Left ventricle myocardium inferior (tissue), 1 donor: ENCODE data around the gene CMIP. TPM values are rescaled to one million over a fixed set of nuclear protein-coding genes. Genes with fewer than 3 reads are reported as not detected.
"Not testable (repeated sequence)": the region's sequence is repeated elsewhere in the genome, so short reads cannot be mapped to it uniquely, and the experiment has no call there.

Experiments used
- DNase-seq: peaks from one replicate; pipeline ENCODE4 v3.0.0-alpha.2; 2020
- H3K27ac ChIP-seq: fragments of 200-600 bp; replicated peaks from 2 replicates; pipeline ENCODE4 v1.8.0; 2021
- H3K27me3 ChIP-seq: fragments of 200-600 bp; 2 replicates; pipeline ENCODE4 v1.8.0; 2021; ENCODE audit warnings: low read depth
- H3K36me3 ChIP-seq: fragments of 200-600 bp; 2 replicates; pipeline ENCODE4 v1.8.0; 2021
- H3K4me1 ChIP-seq: fragments of 200-600 bp; 2 replicates; pipeline ENCODE4 v1.8.0; 2021
- H3K4me3 ChIP-seq: fragments of 200-600 bp; 2 replicates; pipeline ENCODE4 v1.8.0; 2021; ENCODE audit warnings: mild to moderate bottlenecking, moderate library complexity
- H3K9me3 ChIP-seq: fragments of 200-600 bp; replicated peaks from 2 replicates; pipeline ENCODE4 v1.8.0; 2021
- intact Hi-C: fragments of 100-400 bp; cut with micrococcal nuclease; formaldehyde crosslinking; loops from one replicate; pipeline ENCODE4 v1.11.0; 2022
- total RNA-seq: library from RNA; stranded (reverse); fragmentation: NEBNext Ultra II Directional; extraction: Animal tissue kit (Norgen Biotek cat#: 25700); gene quantifications from one replicate; pipeline ENCODE4 v1.2.1, GENCODE V29; 2021
- TF ChIP-seq, protein P1 (sequence below): fragments of 200-600 bp; IDR thresholded peaks from 2 replicates; pipeline ENCODE4 v1.8.0; 2021; ENCODE audit warnings: antibody characterized with exemption, mild to moderate bottlenecking, borderline replicate concordance
- donor health status: DM: no; HTN: yes; CAD: no; lungs with severe emphysema.

CMIP gene
- total RNA-seq, 1 donor from 2014 or later, result 11.2 TPM

DNA sequence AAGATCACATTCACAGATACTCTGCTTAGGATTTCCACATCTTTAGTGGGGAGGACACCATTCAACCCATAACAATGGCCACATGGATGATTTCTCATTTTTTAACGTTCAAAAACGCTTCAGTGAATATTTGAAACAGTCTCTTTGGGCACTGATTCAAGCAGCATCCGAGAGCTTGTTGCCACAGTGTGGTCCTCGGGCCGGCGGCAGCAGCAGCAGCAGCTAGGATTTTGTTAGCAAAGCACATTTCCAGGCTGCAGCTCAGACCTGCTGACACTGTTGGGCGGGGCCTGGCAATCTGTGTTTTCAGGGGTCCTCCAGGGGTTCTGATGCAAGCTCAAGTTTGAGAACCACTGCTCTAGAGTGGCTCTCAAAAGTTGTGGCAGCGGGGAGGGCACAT lies 27.9 kb upstream of the CMIP start:
- DNase-seq, result no peak
- Histone ChIP-seq H3K4me1 (no peaks in the 10 kb centered on the region), H3K9me3 (peaks cover 2% of the 10 kb centered on the region), H3K36me3 (no peaks in the 10 kb centered on the region), H3K27me3 (peaks cover 3% of the 10 kb centered on the region), H3K4me3 (no peak overlapping the region), H3K27ac (no peak overlapping the region)
- intact Hi-C loops, result no loop called here
- TF ChIP-seq, protein P1, sequence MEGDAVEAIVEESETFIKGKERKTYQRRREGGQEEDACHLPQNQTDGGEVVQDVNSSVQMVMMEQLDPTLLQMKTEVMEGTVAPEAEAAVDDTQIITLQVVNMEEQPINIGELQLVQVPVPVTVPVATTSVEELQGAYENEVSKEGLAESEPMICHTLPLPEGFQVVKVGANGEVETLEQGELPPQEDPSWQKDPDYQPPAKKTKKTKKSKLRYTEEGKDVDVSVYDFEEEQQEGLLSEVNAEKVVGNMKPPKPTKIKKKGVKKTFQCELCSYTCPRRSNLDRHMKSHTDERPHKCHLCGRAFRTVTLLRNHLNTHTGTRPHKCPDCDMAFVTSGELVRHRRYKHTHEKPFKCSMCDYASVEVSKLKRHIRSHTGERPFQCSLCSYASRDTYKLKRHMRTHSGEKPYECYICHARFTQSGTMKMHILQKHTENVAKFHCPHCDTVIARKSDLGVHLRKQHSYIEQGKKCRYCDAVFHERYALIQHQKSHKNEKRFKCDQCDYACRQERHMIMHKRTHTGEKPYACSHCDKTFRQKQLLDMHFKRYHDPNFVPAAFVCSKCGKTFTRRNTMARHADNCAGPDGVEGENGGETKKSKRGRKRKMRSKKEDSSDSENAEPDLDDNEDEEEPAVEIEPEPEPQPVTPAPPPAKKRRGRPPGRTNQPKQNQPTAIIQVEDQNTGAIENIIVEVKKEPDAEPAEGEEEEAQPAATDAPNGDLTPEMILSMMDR, result no peak

DNA sequence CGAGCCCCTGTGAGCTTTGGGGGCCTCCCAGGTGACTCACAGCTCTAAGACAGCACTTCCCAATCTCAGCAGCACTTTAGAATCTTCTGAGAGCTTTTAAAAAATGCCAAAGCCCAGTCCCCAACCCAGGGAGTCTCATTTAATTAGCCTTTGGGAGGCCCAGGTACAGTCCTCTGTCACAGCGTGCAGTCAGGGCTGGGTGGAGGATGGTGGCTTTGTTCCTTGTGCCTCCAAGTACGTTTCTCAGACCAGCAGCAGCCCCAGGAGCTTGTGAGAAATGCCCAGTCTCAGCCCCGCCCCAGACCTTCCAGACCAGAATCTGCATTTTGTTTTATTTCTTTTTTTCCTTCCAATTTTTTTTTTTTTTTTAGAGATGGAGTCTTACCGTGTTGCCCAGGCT lies 27.4 kb upstream of the CMIP start:
- no peaks in the 10 kb centered on the region for H3K4me1 ChIP-seq
- peaks cover 3% of the 10 kb centered on the region for H3K27me3 ChIP-seq
- intact Hi-C loops, result no loop called here
- TF ChIP-seq, protein P1, result no peak
- H3K27ac ChIP-seq, result no peak overlapping the region
- peaks cover 7% of the 10 kb centered on the region for H3K9me3 ChIP-seq
- H3K36me3 ChIP-seq, result no peaks in the 10 kb centered on the region
- no peak for DNase-seq
- no peak overlapping the region for H3K4me3 ChIP-seq

DNA sequence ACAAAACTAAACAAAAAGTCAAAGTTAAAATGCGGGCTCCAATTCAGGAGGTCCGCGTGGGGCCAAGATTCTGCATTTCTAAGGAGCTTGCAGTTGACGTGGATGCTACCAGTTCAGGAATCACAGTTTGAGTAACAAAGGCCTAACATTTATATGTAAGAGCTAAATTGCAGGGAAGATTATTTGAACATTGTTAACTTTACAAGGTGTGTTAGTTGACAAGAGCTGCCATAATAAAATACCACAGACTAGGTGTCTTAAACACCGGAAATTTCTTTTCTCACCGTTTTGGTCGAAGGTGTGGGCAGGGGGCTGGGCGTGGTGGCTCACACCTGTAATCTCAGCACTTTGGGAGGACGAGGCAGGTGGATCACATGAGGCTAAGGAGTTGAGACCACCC lies 24.8 kb upstream of the CMIP start:
- peaks cover 9% of the 10 kb centered on the region for H3K9me3 ChIP-seq
- no peaks in the 10 kb centered on the region for H3K27me3 ChIP-seq
- intact Hi-C loops, result no loop called here
- no peaks in the 10 kb centered on the region for H3K4me1 ChIP-seq
- DNase-seq, result no peak
- TF ChIP-seq, protein P1, result no peak
- H3K27ac ChIP-seq, result no peak overlapping the region
- no peak overlapping the region for H3K4me3 ChIP-seq
- H3K36me3 ChIP-seq, result no peaks in the 10 kb centered on the region

DNA sequence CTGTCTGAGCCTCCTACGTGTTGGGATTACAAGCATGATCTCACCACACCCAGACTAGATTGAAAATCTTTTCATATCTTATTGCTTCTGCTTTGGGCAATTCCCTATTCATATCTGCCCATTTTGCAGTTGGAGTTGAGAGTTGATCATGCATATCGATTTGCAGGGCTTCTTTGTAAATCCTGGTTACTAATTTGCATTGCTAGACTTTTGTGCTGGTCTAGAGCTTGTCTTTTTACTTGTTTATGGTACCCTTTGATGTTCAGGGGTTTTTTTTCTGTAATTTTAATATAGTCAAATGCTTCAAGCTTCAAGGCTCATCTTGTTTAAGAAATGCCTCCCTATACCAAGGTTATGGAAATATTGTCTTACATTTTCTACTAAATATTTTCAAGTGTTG lies 23.5 kb upstream of the CMIP start:
- TF ChIP-seq, protein P1, result no peak
- Histone ChIP-seq H3K9me3 (peaks cover 9% of the 10 kb centered on the region), H3K27ac (no peak overlapping the region), H3K36me3 (no peaks in the 10 kb centered on the region), H3K4me3 (no peak overlapping the region), H3K4me1 (no peaks in the 10 kb centered on the region), H3K27me3 (no peaks in the 10 kb centered on the region)
- no peak for DNase-seq
- intact Hi-C loops, result no loop called here

DNA sequence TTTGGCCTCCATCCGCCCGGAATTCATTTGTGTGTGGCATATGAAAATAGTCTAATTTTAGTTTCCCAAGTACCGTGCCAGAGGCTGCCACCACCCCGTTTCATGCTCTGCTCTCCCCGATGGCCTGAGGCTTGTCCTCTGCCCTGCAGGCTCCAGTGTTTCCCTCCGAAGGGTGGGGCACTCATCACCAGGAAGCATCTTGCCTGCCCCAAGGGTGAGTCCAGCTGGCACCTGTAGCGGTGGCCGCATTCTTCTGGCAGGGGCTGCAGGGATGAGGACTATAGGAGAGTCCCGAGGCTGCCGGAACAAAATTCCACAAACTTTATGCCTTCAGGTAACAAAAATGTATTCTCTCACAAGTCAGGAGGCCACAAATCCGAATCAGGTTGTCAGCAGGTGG lies 23.1 kb upstream of the CMIP start:
- Histone ChIP-seq H3K27ac (no peak overlapping the region), H3K36me3 (no peaks in the 10 kb centered on the region), H3K4me1 (no peaks in the 10 kb centered on the region), H3K27me3 (no peaks in the 10 kb centered on the region), H3K9me3 (peaks cover 9% of the 10 kb centered on the region), H3K4me3 (no peak overlapping the region)
- intact Hi-C loops, result no loop called here
- TF ChIP-seq, protein P1, result no peak
- DNase-seq, result no peak

DNA sequence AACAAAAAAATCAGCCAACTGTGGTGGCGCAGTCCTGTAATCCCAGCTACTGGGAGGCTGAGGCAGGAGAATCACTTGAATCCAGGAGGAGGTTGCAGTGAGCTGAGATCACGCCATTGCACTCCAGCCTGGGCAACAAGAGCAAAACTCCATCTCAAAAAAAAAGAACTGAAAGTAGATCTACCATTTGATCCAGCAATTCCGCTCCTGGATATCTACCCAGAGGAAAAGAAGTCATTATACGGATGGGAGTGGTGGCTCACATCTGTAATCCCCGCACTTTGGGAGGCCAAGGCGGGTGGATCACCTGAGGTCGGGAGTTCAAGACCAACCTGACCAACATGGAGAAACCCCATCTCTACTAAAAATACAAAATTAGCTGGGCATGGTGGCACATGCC lies 22.5 kb upstream of the CMIP start:
- H3K9me3 ChIP-seq, H3K27ac ChIP-seq, H3K36me3 ChIP-seq, intact Hi-C loops, H3K4me1 ChIP-seq, H3K27me3 ChIP-seq, DNase-seq, H3K4me3 ChIP-seq: not testable (repeated sequence)
